SK-N-SH treated with all-trans-retinoic acid at 6 μM for 48 hours (cell line): ENCODE data around the gene GLIS1.

Experiments used
- ATAC-seq: fragments of 200-7000 bp; cut with Tn5 transposase; 3 replicates; pipeline ENCODE4 v1.9.1; 2020; ENCODE audit warnings: mild to moderate bottlenecking, moderate library complexity
- ARNTL ChIP-seq: fragments of 450-650 bp; formaldehyde crosslinking; IDR thresholded peaks from 2 replicates; pipeline ENCODE4 v1.5.0; 2020; ENCODE audit warnings: low read depth, mild to moderate bottlenecking, moderate library complexity, borderline replicate concordance
- BACH2 ChIP-seq: fragments of 250-450 bp; sonication (Bioruptor Pico); IDR thresholded peaks from 2 replicates; pipeline ENCODE4 v1.9.0; 2021; ENCODE audit warnings: mild to moderate bottlenecking, borderline replicate concordance
- CREB5 ChIP-seq: fragments of 250-450 bp; sonication (Bioruptor Pico); IDR thresholded peaks from 2 replicates; pipeline ENCODE4 v1.5.1; 2020; ENCODE audit warnings: low read depth, mild to moderate bottlenecking, moderate library complexity
- CSDC2 ChIP-seq: fragments of 250-450 bp; sonication (Bioruptor Pico); IDR thresholded peaks from 2 replicates; pipeline ENCODE4 v1.5.0; 2020; ENCODE audit warnings: mild to moderate bottlenecking, moderate library complexity
- CSRNP3 ChIP-seq: fragments of 250-450 bp; sonication (Bioruptor Pico); IDR thresholded peaks from 2 replicates; pipeline ENCODE4 v1.5.1; 2021; ENCODE audit warnings: mild to moderate bottlenecking, moderate library complexity
- ESRRG ChIP-seq: fragments of 250-450 bp; sonication (Bioruptor Pico); IDR thresholded peaks from 2 replicates; pipeline ENCODE4 v1.6.1; 2021; ENCODE audit warnings: mild to moderate bottlenecking
- GLIS3 ChIP-seq: fragments of 250-450 bp; sonication (Bioruptor Pico); IDR thresholded peaks from 2 replicates; pipeline ENCODE4 v1.5.0; 2020; ENCODE audit warnings: mild to moderate bottlenecking, moderate library complexity
- ISL1 ChIP-seq: fragments of 250-450 bp; sonication (Bioruptor Pico); IDR thresholded peaks from 2 replicates; pipeline ENCODE4 v2.1.2; 2022; ENCODE audit warnings: mild to moderate bottlenecking, moderate library complexity
- OSR1 ChIP-seq: fragments of 250-450 bp; sonication (Bioruptor Pico); IDR thresholded peaks from 2 replicates; pipeline ENCODE4 v1.8.0; 2022; ENCODE audit warnings: moderate library complexity, mild to moderate bottlenecking, inconsistent platforms
- PPARA ChIP-seq: fragments of 250-450 bp; sonication (Bioruptor Pico); IDR thresholded peaks from 2 replicates; pipeline ENCODE4 v1.5.0; 2020; ENCODE audit warnings: mild to moderate bottlenecking, borderline replicate concordance
- RARB ChIP-seq: fragments of 250-450 bp; sonication (Bioruptor Pico); IDR thresholded peaks from 2 replicates; pipeline ENCODE4 v1.8.0; 2021; ENCODE audit warnings: mild to moderate bottlenecking, moderate library complexity
- SNAI2 ChIP-seq: fragments of 250-450 bp; sonication (Bioruptor Pico); IDR thresholded peaks from 2 replicates; pipeline ENCODE4 v1.5.0; 2020; ENCODE audit warnings: mild to moderate bottlenecking, moderate library complexity
- TCF4 ChIP-seq: fragments of 250-450 bp; sonication (Bioruptor Pico); IDR thresholded peaks from 2 replicates; pipeline ENCODE4 v1.8.0; 2021; ENCODE audit warnings: mild to moderate bottlenecking, moderate library complexity, borderline replicate concordance
- TOX ChIP-seq: fragments of 250-450 bp; sonication (Bioruptor Pico); IDR thresholded peaks from 2 replicates; pipeline ENCODE4 v1.8.0; 2021; ENCODE audit warnings: mild to moderate bottlenecking, moderate library complexity, borderline replicate concordance
- TSHZ2 ChIP-seq: fragments of 250-450 bp; sonication (Bioruptor Pico); IDR thresholded peaks from 2 replicates; pipeline ENCODE4 v1.5.0; 2020; ENCODE audit warnings: mild to moderate bottlenecking, moderate library complexity
- ZC3H10 ChIP-seq: fragments of 250-450 bp; sonication (Bioruptor Pico); IDR thresholded peaks from 2 replicates; pipeline ENCODE4 v1.5.1; 2021; ENCODE audit warnings: mild to moderate bottlenecking, moderate library complexity
- ZFP3 ChIP-seq: fragments of 250-450 bp; sonication (Bioruptor Pico); IDR thresholded peaks from 2 replicates; pipeline ENCODE4 v1.5.0; 2020; ENCODE audit warnings: mild to moderate bottlenecking, moderate library complexity
- ZFP30 ChIP-seq: fragments of 450-650 bp; formaldehyde crosslinking; IDR thresholded peaks from 2 replicates; pipeline ENCODE4 v1.5.0; 2022; ENCODE audit warnings: mild to moderate bottlenecking, moderate library complexity
- ZNF565 ChIP-seq: fragments of 450-650 bp; formaldehyde crosslinking; conservative IDR thresholded peaks from 2 replicates; pipeline ENCODE4 v1.5.0; 2020; ENCODE audit warnings: low read depth, mild to moderate bottlenecking, moderate library complexity
- ZNF70 ChIP-seq: fragments of 450-650 bp; formaldehyde crosslinking; IDR thresholded peaks from 2 replicates; pipeline ENCODE4 v1.5.0; 2020; ENCODE audit warnings: mild to moderate bottlenecking, moderate library complexity
- ZNF8 ChIP-seq: fragments of 450-650 bp; formaldehyde crosslinking; IDR thresholded peaks from 2 replicates; pipeline ENCODE4 v1.5.0; 2020; ENCODE audit warnings: mild to moderate bottlenecking, moderate library complexity

The GLIS1 gene

GRCh38 chr1:53473463-53473862, 265.5 kb downstream of the GLIS1 start:
- ATAC-seq = peak; percentile 45; the same call in 1 of the 3 replicates
- no peak for TF ChIP-seq PPARA (CRISPR knock-in tag)
- TF ChIP-seq ARNTL (CRISPR knock-in tag) = no peak
- no peak for TF ChIP-seq ZFP3 (CRISPR knock-in tag)
- TF ChIP-seq ISL1 = no peak
- TF ChIP-seq TOX (CRISPR knock-in tag) = no peak
- TF ChIP-seq CREB5 = no peak
- no peak for TF ChIP-seq BACH2 (CRISPR knock-in tag)
- TF ChIP-seq TSHZ2 (CRISPR knock-in tag) = no peak
- TF ChIP-seq TCF4 = no peak
- TF ChIP-seq GLIS3 (CRISPR knock-in tag) = no peak
- TF ChIP-seq SNAI2 (CRISPR knock-in tag) = no peak
- TF ChIP-seq CSRNP3 = no peak
- TF ChIP-seq ZNF8 (CRISPR knock-in tag) = no peak
- TF ChIP-seq ESRRG (CRISPR knock-in tag) = no peak
- TF ChIP-seq ZFP30 (CRISPR knock-in tag) = no peak
- TF ChIP-seq ZNF70 (CRISPR knock-in tag) = no peak
- no peak for TF ChIP-seq RARB (CRISPR knock-in tag)

- ATAC-seq = no peak
- no peak for TF ChIP-seq OSR1 (CRISPR knock-in tag)
- no peak for TF ChIP-seq SNAI2 (CRISPR knock-in tag)
- TF ChIP-seq CREB5 = no peak
- no peak for TF ChIP-seq CSRNP3
- TF ChIP-seq TCF4 = no peak
- TF ChIP-seq TSHZ2 (CRISPR knock-in tag) = no peak
- TF ChIP-seq ZC3H10 (CRISPR knock-in tag) = no peak
- TF ChIP-seq ZNF565 (CRISPR knock-in tag) = no peak
- no peak for TF ChIP-seq PPARA (CRISPR knock-in tag)
- TF ChIP-seq ZFP3 (CRISPR knock-in tag) = no peak
- no peak for TF ChIP-seq ISL1
- TF ChIP-seq ZNF8 (CRISPR knock-in tag) = no peak
- no peak for TF ChIP-seq TOX (CRISPR knock-in tag)
- no peak for TF ChIP-seq GLIS3 (CRISPR knock-in tag)
- TF ChIP-seq ARNTL (CRISPR knock-in tag) = no peak
- TF ChIP-seq ZNF70 (CRISPR knock-in tag) = no peak
- TF ChIP-seq CSDC2 (CRISPR knock-in tag) = no peak
- TF ChIP-seq ESRRG (CRISPR knock-in tag) = no peak
- TF ChIP-seq ZFP30 (CRISPR knock-in tag) = no peak
- no peak for TF ChIP-seq RARB (CRISPR knock-in tag)
Measured at GRCh38 chr1:53471000-53471399, 268.0 kb downstream of the GLIS1 start.
